HEK293 (cell line): Measurements from ENCODE around the gene SCG3.

Source experiments
- CTCF ChIA-PET: fragments of 350-600 bp; formaldehyde crosslinking; extraction: SDS; loops from one replicate; lab custom pipeline; 2021; ENCODE audit warnings: antibody characterized with exemption; lab: Yijun Ruan, JAX
- POLR2A ChIA-PET: fragments of 300-600 bp; formaldehyde crosslinking; extraction: SDS; loops from one replicate; lab custom pipeline; 2020; ENCODE audit warnings: antibody characterized with exemption, inconsistent platforms; lab: Yijun Ruan, JAX
- H3K27ac ChIP-seq: fragments of 200-500 bp; sonication (Bioruptor generic); 2 replicates; pipeline ENCODE4 v1.5.1; 2014; ENCODE audit warnings: low read depth, low read length, control low read depth, inconsistent platforms; ENCODE audit errors: extremely low read depth
- H3K36me3 ChIP-seq, 2 experiments: fragments of 200-500 bp in 1 of 2; sonication (Bioruptor generic) in 1 of 2; 1 replicate in 1 of 2; 2 replicates in 1 of 2; pipeline ENCODE4 v1.5.1; 2014 to 2017; ENCODE audit warnings: inconsistent platforms in 2 of 2, low read length in 2 of 2; ENCODE audit not compliant: control insufficient read depth in 2 of 2, insufficient read depth in 1 of 2
- H3K4me1 ChIP-seq: fragments of 200-500 bp; sonication (Bioruptor generic); 2 replicates; pipeline ENCODE4 v1.5.1; 2014; ENCODE audit warnings: mild to moderate bottlenecking, low read length, inconsistent platforms; ENCODE audit not compliant: control insufficient read depth, insufficient read depth
- H3K4me3 ChIP-seq: 2 replicates; pipeline ENCODE4 v1.5.1; 2011; ENCODE audit warnings: low read depth, mild to moderate bottlenecking, control low read depth, low read length, moderate library complexity
- H3K9me3 ChIP-seq: fragments of 200-500 bp; sonication (Bioruptor generic); 2 replicates; pipeline ENCODE4 v1.5.1; 2014; ENCODE audit warnings: low read depth, low read length, inconsistent platforms; ENCODE audit not compliant: control insufficient read depth, insufficient read depth
- BCL11A ChIP-seq: fragments of 450-650 bp; formaldehyde crosslinking; IDR thresholded peaks from 2 replicates; pipeline ENCODE4 v1.5.1; 2016; ENCODE audit warnings: low read depth, missing biosample characterization, missing genetic modification characterization
- HOXC10 ChIP-seq: sonication (generic); formaldehyde crosslinking; IDR thresholded peaks from 2 replicates; pipeline ENCODE4 v1.8.1; 2023; ENCODE audit warnings: mild to moderate bottlenecking, missing genetic modification reagents
- OVOL3 ChIP-seq: fragments of 450-650 bp; formaldehyde crosslinking; IDR thresholded peaks from 2 replicates; pipeline ENCODE4 v1.5.1; 2016; ENCODE audit warnings: missing biosample characterization, missing genetic modification characterization
- SP7 ChIP-seq: fragments of 450-650 bp; formaldehyde crosslinking; IDR thresholded peaks from 2 replicates; pipeline ENCODE4 v1.5.1; 2016; ENCODE audit warnings: missing biosample characterization, missing genetic modification characterization
- ZBTB20 ChIP-seq: fragments of 450-650 bp; formaldehyde crosslinking; IDR thresholded peaks from 2 replicates; pipeline ENCODE4 v1.5.1; 2016; ENCODE audit warnings: missing biosample characterization, missing genetic modification characterization
- ZBTB21 ChIP-seq: fragments of 450-650 bp; formaldehyde crosslinking; IDR thresholded peaks from 2 replicates; pipeline ENCODE4 v1.5.1; 2017; ENCODE audit warnings: missing biosample characterization, missing genetic modification characterization
- ZBTB26 ChIP-seq: fragments of 450-650 bp; formaldehyde crosslinking; optimal IDR thresholded peaks from 2 replicates; pipeline ENCODE3; 2016; ENCODE audit warnings: missing biosample characterization, mild to moderate bottlenecking, missing genetic modification characterization
- ZBTB7A ChIP-seq: fragments of 450-650 bp; formaldehyde crosslinking; IDR thresholded peaks from 2 replicates; pipeline ENCODE4 v1.5.1; 2016; ENCODE audit warnings: low read depth, missing biosample characterization, missing genetic modification characterization
- ZBTB8A ChIP-seq: fragments of 450-650 bp; formaldehyde crosslinking; IDR thresholded peaks from 2 replicates; pipeline ENCODE4 v1.5.1; 2016; ENCODE audit warnings: missing biosample characterization, missing genetic modification characterization
- ZIC2 ChIP-seq: fragments of 450-650 bp; formaldehyde crosslinking; IDR thresholded peaks from 2 replicates; pipeline ENCODE4 v1.5.1; 2016; ENCODE audit warnings: missing biosample characterization, missing genetic modification characterization
- ZNF121 ChIP-seq: fragments of 450-650 bp; formaldehyde crosslinking; IDR thresholded peaks from 2 replicates; pipeline ENCODE4 v1.5.1; 2016; ENCODE audit warnings: missing biosample characterization, missing genetic modification characterization
- ZNF2 ChIP-seq: fragments of 450-650 bp; formaldehyde crosslinking; IDR thresholded peaks from 2 replicates; pipeline ENCODE4 v1.5.1; 2016; ENCODE audit warnings: missing biosample characterization, missing genetic modification characterization
- ZNF202 ChIP-seq: fragments of 450-650 bp; formaldehyde crosslinking; IDR thresholded peaks from 2 replicates; pipeline ENCODE4 v1.5.1; 2016; ENCODE audit warnings: missing biosample characterization, missing genetic modification characterization, borderline replicate concordance
- ZNF23 ChIP-seq: fragments of 450-650 bp; formaldehyde crosslinking; IDR thresholded peaks from 2 replicates; pipeline ENCODE4 v1.5.1; 2016; ENCODE audit warnings: missing biosample characterization, missing genetic modification characterization, borderline replicate concordance
- ZNF274 ChIP-seq, 2 experiments: fragments of 200-500 bp in 1 of 2; fragments of 450-650 bp in 1 of 2; sonication (Bioruptor generic) in 1 of 2; formaldehyde crosslinking in 1 of 2; IDR thresholded peaks; 2 replicates each; pipeline versions ENCODE4 v1.5.1 to v1.6.1; 2014 to 2016; ENCODE audit warnings: borderline replicate concordance in 1 of 2, inconsistent platforms in 1 of 2, low read length in 1 of 2, missing biosample characterization in 1 of 2, missing genetic modification characterization in 1 of 2
- ZNF398 ChIP-seq: fragments of 450-650 bp; formaldehyde crosslinking; IDR thresholded peaks from 2 replicates; pipeline ENCODE4 v1.5.1; 2017; ENCODE audit warnings: missing biosample characterization, missing genetic modification characterization
- ZNF423 ChIP-seq: fragments of 450-650 bp; formaldehyde crosslinking; IDR thresholded peaks from 2 replicates; pipeline ENCODE4 v1.5.1; 2016; ENCODE audit warnings: missing biosample characterization, missing genetic modification characterization
- ZNF433 ChIP-seq: fragments of 450-650 bp; formaldehyde crosslinking; IDR thresholded peaks from 2 replicates; pipeline ENCODE4 v1.5.1; 2016; ENCODE audit warnings: missing biosample characterization, missing genetic modification characterization, low read depth
- ZNF521 ChIP-seq: fragments of 450-650 bp; formaldehyde crosslinking; IDR thresholded peaks from 2 replicates; pipeline ENCODE4 v1.5.1; 2017; ENCODE audit warnings: missing biosample characterization, mild to moderate bottlenecking, missing genetic modification characterization
- ZNF530 ChIP-seq: fragments of 450-650 bp; formaldehyde crosslinking; IDR thresholded peaks from 2 replicates; pipeline ENCODE4 v1.5.1; 2016; ENCODE audit warnings: low read depth, missing biosample characterization, missing genetic modification characterization
- ZNF558 ChIP-seq: fragments of 450-650 bp; formaldehyde crosslinking; IDR thresholded peaks from 2 replicates; pipeline ENCODE4 v1.5.1; 2016; ENCODE audit warnings: missing biosample characterization, missing genetic modification characterization
- ZNF561 ChIP-seq: fragments of 450-650 bp; IDR thresholded peaks from 2 replicates; pipeline ENCODE4 v1.5.1; 2018; ENCODE audit warnings: missing biosample characterization, missing genetic modification characterization, borderline replicate concordance
- ZNF660 ChIP-seq: fragments of 450-650 bp; IDR thresholded peaks from 2 replicates; pipeline ENCODE4 v1.5.1; 2018; ENCODE audit warnings: missing biosample characterization, mild to moderate bottlenecking, missing genetic modification characterization
- ZNF692 ChIP-seq: fragments of 450-650 bp; formaldehyde crosslinking; IDR thresholded peaks from 2 replicates; pipeline ENCODE4 v1.5.1; 2016; ENCODE audit warnings: missing biosample characterization, missing genetic modification characterization
- TF ChIP-seq, protein P1 (sequence below): fragments of 450-650 bp; formaldehyde crosslinking; IDR thresholded peaks from 2 replicates; pipeline ENCODE4 v1.5.1; 2016; ENCODE audit warnings: missing biosample characterization, missing genetic modification characterization
- TF ChIP-seq, protein P2 (sequence below): fragments of 450-650 bp; formaldehyde crosslinking; IDR thresholded peaks from 2 replicates; pipeline ENCODE4 v1.5.1; 2017; ENCODE audit warnings: missing biosample characterization, missing genetic modification characterization
- TF ChIP-seq, protein P3 (sequence below): fragments of 450-650 bp; formaldehyde crosslinking; IDR thresholded peaks from 2 replicates; pipeline ENCODE4 v1.5.1; 2016; ENCODE audit warnings: missing biosample characterization, missing genetic modification characterization

The SCG3 gene

DNA sequence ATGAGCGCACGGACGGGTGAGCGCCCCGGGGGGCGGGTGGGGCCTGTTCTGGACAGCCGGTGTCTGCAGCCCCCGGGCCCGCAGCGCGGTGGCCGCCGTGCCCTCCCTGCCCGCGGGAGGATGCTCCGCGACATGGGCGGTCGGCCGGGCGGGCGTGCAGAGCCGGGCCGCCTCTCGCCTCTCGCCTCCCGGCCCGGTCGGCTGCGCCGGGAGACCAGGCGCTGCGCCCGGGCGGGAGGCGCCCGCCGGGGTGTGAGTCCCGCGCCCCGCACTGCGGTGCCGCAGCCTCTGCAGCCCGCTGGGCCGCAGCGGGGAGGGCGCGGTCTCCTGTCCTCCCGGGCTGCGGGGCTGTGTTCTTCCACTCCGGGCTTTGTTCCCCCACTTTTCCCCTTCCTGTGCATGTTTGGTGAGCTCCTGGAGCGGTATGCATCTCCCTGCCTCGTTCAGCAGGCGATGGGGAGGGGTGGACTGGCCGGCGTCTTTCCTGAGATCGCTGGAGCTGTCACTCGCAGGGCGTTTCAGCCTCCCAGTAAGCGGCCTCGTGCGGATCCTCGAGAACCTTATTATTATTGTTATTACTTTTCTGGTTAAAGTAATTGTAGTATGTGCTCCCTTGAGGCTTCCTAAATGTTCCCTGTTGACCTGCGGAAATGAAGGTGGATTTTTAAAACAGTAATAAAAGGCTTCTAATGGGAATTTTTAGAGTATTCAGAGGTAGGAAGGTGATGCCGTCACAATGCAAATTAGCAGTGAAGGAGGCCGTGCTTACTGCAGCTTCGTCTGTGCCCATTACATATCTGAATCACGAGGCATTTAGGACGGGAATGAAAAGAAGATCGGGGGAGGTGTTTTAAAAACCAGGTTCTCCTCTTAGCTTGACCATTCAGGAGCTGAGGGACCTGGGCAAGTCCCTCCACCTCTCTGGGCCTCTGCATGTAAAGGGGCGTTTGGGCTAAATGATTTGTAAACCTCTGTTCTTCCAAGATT, 70.7 kb downstream of the SCG3 start (continued):
- TF ChIP-seq ZNF692 (tag by site-specific recombination): no peak
- TF ChIP-seq ZNF2 (tag by site-specific recombination): 0 out of 2 replicates have a peak, but pooled peaks have one; percentile 16
- TF ChIP-seq, protein P1, sequence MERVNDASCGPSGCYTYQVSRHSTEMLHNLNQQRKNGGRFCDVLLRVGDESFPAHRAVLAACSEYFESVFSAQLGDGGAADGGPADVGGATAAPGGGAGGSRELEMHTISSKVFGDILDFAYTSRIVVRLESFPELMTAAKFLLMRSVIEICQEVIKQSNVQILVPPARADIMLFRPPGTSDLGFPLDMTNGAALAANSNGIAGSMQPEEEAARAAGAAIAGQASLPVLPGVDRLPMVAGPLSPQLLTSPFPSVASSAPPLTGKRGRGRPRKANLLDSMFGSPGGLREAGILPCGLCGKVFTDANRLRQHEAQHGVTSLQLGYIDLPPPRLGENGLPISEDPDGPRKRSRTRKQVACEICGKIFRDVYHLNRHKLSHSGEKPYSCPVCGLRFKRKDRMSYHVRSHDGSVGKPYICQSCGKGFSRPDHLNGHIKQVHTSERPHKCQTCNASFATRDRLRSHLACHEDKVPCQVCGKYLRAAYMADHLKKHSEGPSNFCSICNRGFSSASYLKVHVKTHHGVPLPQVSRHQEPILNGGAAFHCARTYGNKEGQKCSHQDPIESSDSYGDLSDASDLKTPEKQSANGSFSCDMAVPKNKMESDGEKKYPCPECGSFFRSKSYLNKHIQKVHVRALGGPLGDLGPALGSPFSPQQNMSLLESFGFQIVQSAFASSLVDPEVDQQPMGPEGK (tag by site-specific recombination): 0 out of 2 replicates have a peak, but pooled peaks have one; percentile 46
- TF ChIP-seq ZBTB20 (tag by site-specific recombination): peak; percentile 76; the same call in 1 of the 2 replicates
- TF ChIP-seq ZBTB8A (tag by site-specific recombination): peak; percentile 91
- TF ChIP-seq ZIC2 (tag by site-specific recombination): 0 out of 2 replicates have a peak, but pooled peaks have one; percentile 25
- TF ChIP-seq SP7: peak; percentile 43; the same call in 1 of the 2 replicates
- no peak for TF ChIP-seq ZNF660 (tag by site-specific recombination)
- TF ChIP-seq ZBTB26: peak; percentile 31
- TF ChIP-seq ZBTB7A (tag by site-specific recombination): no peak
- TF ChIP-seq OVOL3: no peak
- TF ChIP-seq HOXC10 (CRISPR knock-in tag): no peak
- peak; percentile 71 for TF ChIP-seq ZNF398 (tag by site-specific recombination)

DNA sequence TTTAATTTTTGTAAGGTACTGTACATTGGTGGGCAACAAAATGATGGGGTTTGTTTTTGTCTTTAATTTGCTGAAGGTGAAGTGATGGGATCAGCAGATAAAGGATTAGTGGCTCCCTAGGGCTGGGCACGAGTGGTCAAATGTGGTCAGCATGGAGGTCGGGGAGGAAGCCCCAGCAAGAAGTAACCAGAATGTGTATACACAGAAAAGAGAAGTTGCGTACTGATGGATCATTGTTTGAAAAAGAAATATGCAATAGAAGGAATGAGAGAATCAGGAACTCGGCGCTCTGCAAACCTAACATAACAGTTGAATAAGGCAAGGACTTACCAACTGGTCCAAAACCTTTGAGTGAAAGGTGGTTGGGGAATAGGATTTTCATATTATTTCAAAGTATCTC, 71.6 kb downstream of the SCG3 start:
- Histone ChIP-seq H3K4me1 (0 out of 2 replicates have a peak, but pooled peaks cover 2% of the 10 kb centered on the region), H3K27ac (no peak overlapping the region), H3K4me3 (no peak overlapping the region), H3K36me3 (no peaks in the 10 kb centered on the region), H3K9me3 (no peaks in the 10 kb centered on the region)
- CTCF ChIA-PET: interaction anchor here (1.1 kb wide), 1 partner anchor 24 kb away, joined by 4 read pairs; no protein-coding TSS in a partner anchor
- POLR2A ChIA-PET: interaction anchor here (0.6 kb wide), 1 partner anchor 218 kb away, joined by 3 read pairs; the partner anchor contains the start of gene LEO1
- no peak for TF ChIP-seq ZNF561 (tag by site-specific recombination)
- no peak for TF ChIP-seq ZNF23 (tag by site-specific recombination)
- TF ChIP-seq ZNF530 (tag by site-specific recombination): no peak
- TF ChIP-seq, protein P2, sequence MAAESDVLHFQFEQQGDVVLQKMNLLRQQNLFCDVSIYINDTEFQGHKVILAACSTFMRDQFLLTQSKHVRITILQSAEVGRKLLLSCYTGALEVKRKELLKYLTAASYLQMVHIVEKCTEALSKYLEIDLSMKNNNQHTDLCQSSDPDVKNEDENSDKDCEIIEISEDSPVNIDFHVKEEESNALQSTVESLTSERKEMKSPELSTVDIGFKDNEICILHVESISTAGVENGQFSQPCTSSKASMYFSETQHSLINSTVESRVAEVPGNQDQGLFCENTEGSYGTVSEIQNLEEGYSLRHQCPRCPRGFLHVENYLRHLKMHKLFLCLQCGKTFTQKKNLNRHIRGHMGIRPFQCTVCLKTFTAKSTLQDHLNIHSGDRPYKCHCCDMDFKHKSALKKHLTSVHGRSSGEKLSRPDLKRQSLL (tag by site-specific recombination): no peak
- TF ChIP-seq ZNF274 (IDR thresholded peaks at IDR 0.05; ENCODE audit: low read length): no peak
- no peak for TF ChIP-seq ZNF274 (tag by site-specific recombination; IDR thresholded peaks at IDR 0.05; ENCODE audit: borderline replicate concordance)
- TF ChIP-seq ZNF202: no peak
- TF ChIP-seq ZNF121 (tag by site-specific recombination): no peak
- TF ChIP-seq ZNF433 (tag by site-specific recombination): no peak
- TF ChIP-seq ZNF423 (tag by site-specific recombination): no peak
- TF ChIP-seq, protein P3, sequence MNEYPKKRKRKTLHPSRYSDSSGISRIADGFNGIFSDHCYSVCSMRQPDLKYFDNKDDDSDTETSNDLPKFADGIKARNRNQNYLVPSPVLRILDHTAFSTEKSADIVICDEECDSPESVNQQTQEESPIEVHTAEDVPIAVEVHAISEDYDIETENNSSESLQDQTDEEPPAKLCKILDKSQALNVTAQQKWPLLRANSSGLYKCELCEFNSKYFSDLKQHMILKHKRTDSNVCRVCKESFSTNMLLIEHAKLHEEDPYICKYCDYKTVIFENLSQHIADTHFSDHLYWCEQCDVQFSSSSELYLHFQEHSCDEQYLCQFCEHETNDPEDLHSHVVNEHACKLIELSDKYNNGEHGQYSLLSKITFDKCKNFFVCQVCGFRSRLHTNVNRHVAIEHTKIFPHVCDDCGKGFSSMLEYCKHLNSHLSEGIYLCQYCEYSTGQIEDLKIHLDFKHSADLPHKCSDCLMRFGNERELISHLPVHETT (tag by site-specific recombination): no peak
- no peak for TF ChIP-seq ZNF558 (tag by site-specific recombination)
- no peak for TF ChIP-seq ZNF521
- no peak for TF ChIP-seq ZBTB21 (tag by site-specific recombination)
- TF ChIP-seq BCL11A: no peak
